ENCODE data around the gene STPG1.
"Not testable (repeated sequence)": the region's sequence is repeated elsewhere in the genome, so short reads cannot be mapped to it uniquely, and the experiment has no call there.

STPG1 gene

GRCh38 chr1:24413350-24414163 lies at the start of gene STPG1:
TSS of gene STPG1 (minus strand) at chr1:24413782. CDS start at chr1:24401388, 12,394 bp downstream.
- peak; percentile 85 for DNase-seq (ENCODE audit: low spot score)
- peak within 1 kb of the TSS; percentile 70 for H3K27ac ChIP-seq (ENCODE audit: poor library complexity, severe bottlenecking)
- peaks cover 2% of the 10 kb centered on the region for H3K9me3 ChIP-seq (ENCODE audit: severe bottlenecking)
- peaks cover 7% of the 10 kb centered on the region; the same call in 1 of the 2 replicates for H3K36me3 ChIP-seq (ENCODE audit: low read depth)
- peak; percentile 23; the same call in 2 of the 3 replicates for ATAC-seq (ENCODE audit: low read depth)
- TF ChIP-seq, protein P1, sequence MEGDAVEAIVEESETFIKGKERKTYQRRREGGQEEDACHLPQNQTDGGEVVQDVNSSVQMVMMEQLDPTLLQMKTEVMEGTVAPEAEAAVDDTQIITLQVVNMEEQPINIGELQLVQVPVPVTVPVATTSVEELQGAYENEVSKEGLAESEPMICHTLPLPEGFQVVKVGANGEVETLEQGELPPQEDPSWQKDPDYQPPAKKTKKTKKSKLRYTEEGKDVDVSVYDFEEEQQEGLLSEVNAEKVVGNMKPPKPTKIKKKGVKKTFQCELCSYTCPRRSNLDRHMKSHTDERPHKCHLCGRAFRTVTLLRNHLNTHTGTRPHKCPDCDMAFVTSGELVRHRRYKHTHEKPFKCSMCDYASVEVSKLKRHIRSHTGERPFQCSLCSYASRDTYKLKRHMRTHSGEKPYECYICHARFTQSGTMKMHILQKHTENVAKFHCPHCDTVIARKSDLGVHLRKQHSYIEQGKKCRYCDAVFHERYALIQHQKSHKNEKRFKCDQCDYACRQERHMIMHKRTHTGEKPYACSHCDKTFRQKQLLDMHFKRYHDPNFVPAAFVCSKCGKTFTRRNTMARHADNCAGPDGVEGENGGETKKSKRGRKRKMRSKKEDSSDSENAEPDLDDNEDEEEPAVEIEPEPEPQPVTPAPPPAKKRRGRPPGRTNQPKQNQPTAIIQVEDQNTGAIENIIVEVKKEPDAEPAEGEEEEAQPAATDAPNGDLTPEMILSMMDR (IDR thresholded peaks at IDR 0.05; ENCODE audit: poor library complexity, severe bottlenecking), result no peak
- no peaks in the 10 kb centered on the region for H3K27me3 ChIP-seq (ENCODE audit: insufficient read depth, poor library complexity, severe bottlenecking)
- H3K4me3 ChIP-seq (ENCODE audit: severe bottlenecking), result peak within 1 kb of the TSS; percentile 68
- H3K4me1 ChIP-seq (ENCODE audit: insufficient read depth, poor library complexity, severe bottlenecking), result peaks cover 53% of the 10 kb centered on the region

GRCh38 chr1:24462128-24462527 lies 48.5 kb upstream of the STPG1 start:
- H3K4me1 ChIP-seq (ENCODE audit: insufficient read depth, poor library complexity, severe bottlenecking); H3K27ac ChIP-seq (ENCODE audit: poor library complexity, severe bottlenecking); H3K4me3 ChIP-seq (ENCODE audit: severe bottlenecking); H3K9me3 ChIP-seq (ENCODE audit: severe bottlenecking); H3K27me3 ChIP-seq (ENCODE audit: insufficient read depth, poor library complexity, severe bottlenecking); DNase-seq (ENCODE audit: low spot score): not testable (repeated sequence)
- ATAC-seq (ENCODE audit: low read depth), result peak; percentile 45; the same call in 2 of the 3 replicates
- H3K36me3 ChIP-seq (ENCODE audit: low read depth), result peaks cover 59% of the 10 kb centered on the region

GRCh38 chr1:24459551-24460266 lies 46.1 kb upstream of the STPG1 start:
- ATAC-seq (ENCODE audit: low read depth) (no peak), DNase-seq (ENCODE audit: low spot score) (no peak)
- Histone ChIP-seq H3K27ac (ENCODE audit: poor library complexity, severe bottlenecking) (no peak overlapping the region), H3K4me3 (ENCODE audit: severe bottlenecking) (no peak overlapping the region), H3K9me3 (ENCODE audit: severe bottlenecking) (no peaks in the 10 kb centered on the region), H3K27me3 (ENCODE audit: insufficient read depth, poor library complexity, severe bottlenecking) (no peaks in the 10 kb centered on the region), H3K36me3 (ENCODE audit: low read depth) (peaks cover 47% of the 10 kb centered on the region), H3K4me1 (ENCODE audit: insufficient read depth, poor library complexity, severe bottlenecking) (no peaks in the 10 kb centered on the region)
- TF ChIP-seq, protein P1 (IDR thresholded peaks at IDR 0.05; ENCODE audit: poor library complexity, severe bottlenecking), result no peak

GRCh38 chr1:24457866-24458265 lies 44.3 kb upstream of the STPG1 start:
- no peak overlapping the region for H3K4me3 ChIP-seq (ENCODE audit: severe bottlenecking)
- H3K27ac ChIP-seq (ENCODE audit: poor library complexity, severe bottlenecking), result no peak overlapping the region
- no peaks in the 10 kb centered on the region for H3K9me3 ChIP-seq (ENCODE audit: severe bottlenecking)
- no peaks in the 10 kb centered on the region for H3K27me3 ChIP-seq (ENCODE audit: insufficient read depth, poor library complexity, severe bottlenecking)
- H3K4me1 ChIP-seq (ENCODE audit: insufficient read depth, poor library complexity, severe bottlenecking), result no peaks in the 10 kb centered on the region
- H3K36me3 ChIP-seq (ENCODE audit: low read depth), result peaks cover 30% of the 10 kb centered on the region
- ATAC-seq (ENCODE audit: low read depth) (no peak), DNase-seq (ENCODE audit: low spot score) (no peak)
- TF ChIP-seq, protein P1 (IDR thresholded peaks at IDR 0.05; ENCODE audit: poor library complexity, severe bottlenecking), result no peak

DNA sequence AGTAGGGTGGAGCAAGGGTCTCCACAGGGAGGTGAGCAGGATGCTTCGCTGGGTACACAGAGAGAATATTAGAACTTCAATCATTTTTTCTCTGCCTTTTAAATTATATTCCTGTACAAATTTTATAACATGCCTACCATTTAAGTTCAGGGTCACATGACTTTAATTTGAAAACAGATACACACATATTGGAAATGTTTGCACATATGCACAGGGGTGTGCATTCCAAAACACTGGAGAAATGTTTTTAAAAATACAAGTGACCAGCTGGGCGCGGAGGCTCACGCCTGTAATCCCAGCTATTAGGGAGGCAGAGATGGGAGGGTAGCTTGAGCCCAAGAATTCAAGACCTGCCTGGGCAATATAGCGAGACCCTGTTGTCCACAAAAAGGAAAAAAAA lies 41.7 kb upstream of the STPG1 start:
- TF ChIP-seq, protein P1 (IDR thresholded peaks at IDR 0.05; ENCODE audit: poor library complexity, severe bottlenecking), result no peak
- peaks cover 36% of the 10 kb centered on the region for H3K36me3 ChIP-seq (ENCODE audit: low read depth)
- H3K27ac ChIP-seq (ENCODE audit: poor library complexity, severe bottlenecking), result no peak overlapping the region
- ATAC-seq (ENCODE audit: low read depth) (no peak), DNase-seq (ENCODE audit: low spot score) (peak; percentile 3)
- no peaks in the 10 kb centered on the region for H3K9me3 ChIP-seq (ENCODE audit: severe bottlenecking)
- no peak overlapping the region for H3K4me3 ChIP-seq (ENCODE audit: severe bottlenecking)
- H3K4me1 ChIP-seq (ENCODE audit: insufficient read depth, poor library complexity, severe bottlenecking), result no peaks in the 10 kb centered on the region
- no peaks in the 10 kb centered on the region for H3K27me3 ChIP-seq (ENCODE audit: insufficient read depth, poor library complexity, severe bottlenecking)

Measured in RWPE2 (cell line).